Stimulated activated naive CD4-positive, alpha-beta T cell (primary cell): ENCODE measurements around the gene COPZ2.

Experiments
- DNase-seq, 6 experiments: peaks; one replicate each; lab custom pipeline; 2025; lab: John Stamatoyannopoulos, UW

COPZ2 gene

DNA sequence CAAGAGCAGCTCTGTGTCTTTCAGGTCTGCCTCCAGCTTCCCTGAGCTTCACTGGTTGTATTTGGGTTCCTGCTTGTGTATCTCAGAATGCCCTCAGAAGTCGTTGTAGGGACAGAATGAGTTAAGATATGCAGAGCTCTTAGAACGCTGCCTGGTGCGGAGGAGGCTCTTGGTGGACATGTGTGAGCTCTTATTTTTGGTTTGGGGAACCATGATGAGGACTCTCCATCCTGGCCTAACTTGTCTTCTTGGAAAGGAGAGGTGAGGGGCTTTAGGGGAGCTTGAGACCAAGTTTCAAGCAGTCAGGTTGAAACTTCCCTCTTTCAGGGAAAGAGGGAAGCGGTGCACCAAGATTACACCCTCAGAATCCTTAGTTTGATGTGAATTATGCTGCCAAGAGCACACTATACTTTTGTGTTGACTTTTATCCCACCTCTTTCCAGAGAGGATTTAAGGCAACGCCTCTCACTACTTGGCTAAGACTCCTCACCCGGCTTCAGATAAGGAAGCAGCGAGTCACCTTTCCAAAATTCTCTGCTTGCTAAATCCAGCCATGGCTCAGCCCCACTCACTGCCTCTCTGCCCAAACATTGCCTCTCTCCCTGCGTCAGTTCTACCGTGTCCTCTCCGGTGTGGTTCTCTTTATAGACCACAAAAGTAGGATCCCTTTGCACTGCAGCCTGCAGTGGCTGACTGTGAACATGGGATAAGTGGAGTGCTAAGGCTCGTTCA, 53.9 kb downstream of the COPZ2 start:
- no peak for DNase-seq

DNA sequence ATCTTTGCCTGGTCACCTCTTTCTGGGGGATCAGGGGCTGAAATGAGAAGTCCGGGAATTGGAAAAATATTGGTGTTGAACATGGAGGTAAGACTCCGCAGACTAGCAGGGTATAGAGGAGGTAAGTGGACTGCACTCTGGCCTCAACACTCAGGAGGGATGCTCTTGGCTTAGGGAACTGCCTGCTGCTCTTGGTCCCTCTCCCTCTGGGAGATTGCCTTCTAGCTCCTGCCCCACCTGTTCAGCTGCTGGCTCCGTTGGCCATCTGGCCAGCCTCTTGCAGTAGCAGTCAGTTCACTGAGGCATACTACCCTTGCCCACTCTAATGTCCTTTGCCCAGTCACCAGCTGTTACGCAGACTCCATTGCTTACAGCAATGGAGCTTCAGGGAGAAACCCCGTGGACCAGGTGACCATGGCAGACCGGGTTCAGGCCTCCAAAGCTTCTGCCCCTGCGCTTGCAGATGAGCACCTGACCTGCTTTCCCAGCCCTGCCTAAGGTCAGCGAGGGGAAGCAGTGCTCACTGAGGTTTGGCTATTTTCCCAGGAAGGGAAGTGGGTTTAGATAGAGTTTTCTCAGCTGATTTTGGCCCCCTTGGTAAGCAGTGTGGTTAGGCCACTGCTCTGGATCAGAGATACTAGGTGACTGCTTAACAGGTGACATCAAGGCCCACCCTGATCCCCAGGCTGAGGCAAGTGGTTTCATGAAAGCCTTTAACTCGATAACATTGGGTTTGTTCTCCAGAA, 54.8 kb downstream of the COPZ2 start:
- no peak for DNase-seq

DNA sequence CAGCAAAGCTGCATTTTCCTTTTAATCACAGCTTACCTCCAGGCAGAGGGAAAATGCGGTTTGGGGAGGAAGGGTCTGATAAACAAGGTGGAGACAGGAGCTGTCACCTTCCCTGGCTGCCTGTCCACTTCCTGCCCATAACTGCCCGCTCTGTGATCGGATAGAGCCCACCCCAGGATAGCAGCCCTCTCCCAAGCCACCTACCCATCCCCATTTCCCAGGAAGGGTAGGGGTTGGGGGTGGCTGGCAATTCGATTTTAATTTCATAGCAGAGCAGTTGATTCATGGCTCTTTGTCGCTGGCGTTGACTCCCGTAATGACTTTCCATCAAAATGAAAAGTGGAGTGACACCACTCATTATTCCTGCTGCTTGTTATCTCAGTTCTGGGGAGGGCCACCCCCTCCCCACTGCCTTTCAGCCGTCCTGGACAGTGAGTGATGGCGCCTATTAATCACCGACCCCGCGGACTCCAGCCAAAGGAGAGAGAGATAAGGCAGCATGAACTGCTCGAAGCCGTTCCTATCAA, 55.4 kb downstream of the COPZ2 start:
- no peak for DNase-seq

DNA sequence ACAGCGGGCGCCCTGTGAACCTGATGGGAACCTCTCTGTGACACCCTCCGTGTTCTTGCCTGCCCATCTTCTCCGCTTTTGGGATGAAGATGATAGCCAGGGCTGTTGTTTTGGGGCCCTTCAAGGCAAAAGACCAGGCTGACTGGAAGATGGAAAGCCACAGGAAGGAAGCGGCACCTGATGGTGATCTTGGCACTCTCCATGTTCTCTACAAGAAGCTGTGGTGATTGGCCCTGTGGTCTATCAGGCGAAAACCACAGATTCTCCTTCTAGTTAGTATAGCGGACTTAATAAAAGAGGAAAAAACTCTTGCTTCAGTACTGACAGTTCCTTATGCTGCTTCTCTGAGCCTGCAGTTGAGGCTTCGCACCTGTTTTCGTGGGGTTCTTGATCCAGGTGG, 56.1 kb downstream of the COPZ2 start:
- no peak for DNase-seq

DNA sequence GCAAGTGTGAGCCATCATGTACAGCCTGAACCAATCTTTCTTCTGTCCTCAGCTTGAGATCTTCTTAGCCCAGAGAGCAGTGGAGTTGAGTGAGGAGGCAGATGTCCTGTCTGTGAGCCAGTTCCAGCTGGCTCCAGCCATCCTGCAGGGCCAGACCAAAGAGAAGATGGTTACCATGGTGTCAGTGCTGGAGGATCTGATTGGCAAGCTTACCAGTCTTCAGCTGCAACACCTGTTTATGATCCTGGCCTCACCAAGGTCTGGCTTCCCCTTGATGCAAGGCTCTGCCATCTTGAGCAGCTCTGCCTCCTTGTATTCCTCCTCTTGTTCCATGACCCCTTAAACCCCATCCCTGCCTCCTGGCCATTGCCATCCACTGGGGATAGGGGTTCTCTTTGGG, 57.1 kb downstream of the COPZ2 start:
- no peak for DNase-seq

DNA sequence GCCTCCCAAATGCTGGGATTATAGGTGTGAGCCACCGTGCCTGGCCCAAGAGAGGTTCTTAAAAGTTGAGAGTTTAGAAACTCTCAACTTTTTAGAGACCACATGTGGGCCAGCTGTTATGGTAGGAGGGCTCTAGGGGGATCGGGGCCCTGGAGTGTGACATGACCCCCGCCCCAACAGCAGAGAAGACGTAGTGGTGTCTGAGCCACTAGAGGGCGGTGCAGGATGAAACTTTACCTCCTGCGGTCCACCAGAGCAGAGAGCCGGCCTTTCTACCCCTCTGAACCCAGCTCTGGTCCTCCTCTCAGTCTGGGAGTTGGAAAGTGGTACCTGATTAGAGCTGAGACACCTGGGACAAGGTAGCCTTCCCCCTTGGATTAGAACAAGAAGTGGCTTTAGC, 59.3 kb downstream of the COPZ2 start:
- DNase-seq: peak; percentile 2 to 18 (median 10)
